GM19193 (cell line): Measurements from ENCODE around the gene TNFSF12.
A peak's percentile ranks its signal among the peaks of the same experiment; 100 is the strongest.

Experiments used
- POLR2A ChIP-seq: IDR thresholded peaks from 4 replicates; pipeline ENCODE4 v1.6.1; 2011; ENCODE audit not compliant: insufficient read depth, insufficient read length; ENCODE audit errors: extremely low read depth

TNFSF12 gene

GRCh38 chr17:7523033-7523432 is 25.8 kb upstream of the TNFSF12 start:
- TF ChIP-seq POLR2A = no peak

GRCh38 chr17:7528842-7529241 is 20.0 kb upstream of the TNFSF12 start:
- no peak for TF ChIP-seq POLR2A

DNA sequence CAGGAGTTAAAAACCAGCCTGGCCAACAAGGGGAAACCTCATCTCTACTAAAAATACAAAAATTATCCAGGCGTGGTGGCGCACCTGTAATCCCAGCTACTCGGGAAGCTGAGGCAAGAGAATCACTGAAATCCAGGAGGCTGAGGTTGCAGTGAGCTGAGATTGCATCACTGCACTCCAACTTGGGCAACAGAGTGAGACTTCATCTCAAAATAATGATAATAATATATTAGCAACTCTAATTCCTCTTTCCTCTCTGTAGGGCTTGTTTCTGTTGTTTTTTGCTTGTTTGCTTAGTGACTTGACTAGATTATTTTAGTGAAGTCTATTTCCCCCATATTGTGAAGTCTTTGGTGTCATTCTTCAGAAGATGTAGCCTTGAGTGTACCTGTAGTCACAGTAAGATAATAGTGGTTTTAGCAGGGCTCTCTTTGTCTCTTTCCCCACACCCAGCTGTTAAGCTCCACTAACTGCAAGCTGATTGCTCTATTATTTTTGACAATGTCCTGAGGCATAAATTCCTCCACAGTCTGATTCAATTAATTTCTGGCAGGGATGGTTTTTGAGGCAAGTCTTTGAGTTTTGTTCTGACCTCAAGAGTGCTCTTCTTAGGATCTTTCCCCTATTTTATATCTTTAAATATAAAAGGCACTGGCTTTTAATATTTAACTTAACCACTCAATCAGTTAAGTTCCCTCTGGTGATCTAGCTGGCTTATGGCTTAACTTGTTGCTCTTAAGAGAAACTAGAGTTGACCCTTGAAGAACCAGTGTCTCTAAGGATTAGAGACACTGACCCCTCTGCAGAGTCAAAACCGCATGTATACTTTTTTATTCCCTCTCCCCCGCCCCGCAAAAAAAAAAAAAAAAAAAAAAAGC is 18.6 kb upstream of the TNFSF12 start:
- no peak for TF ChIP-seq POLR2A

GRCh38 chr17:7538050-7538449 is 10.8 kb upstream of the TNFSF12 start:
- TF ChIP-seq POLR2A = no peak

DNA sequence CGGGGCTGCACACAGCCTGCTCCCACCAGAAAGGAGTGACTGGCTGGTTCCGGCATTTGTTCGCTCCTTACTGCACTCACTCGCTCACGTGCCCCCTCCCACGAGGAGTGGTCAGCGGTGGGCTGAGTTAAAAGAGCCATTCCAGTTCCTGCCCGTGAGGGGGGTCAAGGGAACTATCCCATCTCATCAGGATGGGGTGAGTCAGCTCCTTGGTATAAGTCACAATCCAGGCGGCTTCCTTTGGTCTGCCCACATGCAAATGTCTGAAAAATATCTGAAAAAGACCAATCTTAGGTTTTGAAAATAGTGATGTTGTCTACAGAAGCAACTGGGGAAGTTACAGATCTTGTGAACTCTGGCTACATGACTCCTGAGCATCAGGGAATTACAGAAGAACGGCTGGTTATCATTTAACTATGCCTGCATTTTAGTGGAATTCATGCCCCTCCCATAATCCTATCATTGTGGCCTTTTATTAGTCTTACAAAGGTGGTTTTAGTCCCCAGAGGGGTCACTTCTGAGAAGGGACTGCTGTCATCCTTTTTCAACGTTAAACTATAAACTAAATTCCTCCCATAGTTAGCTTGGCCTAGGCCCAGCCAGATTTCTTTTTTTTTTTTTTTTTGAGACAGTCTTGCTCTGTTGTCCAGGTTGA is 9.8 kb upstream of the TNFSF12 start:
- no peak for TF ChIP-seq POLR2A

DNA sequence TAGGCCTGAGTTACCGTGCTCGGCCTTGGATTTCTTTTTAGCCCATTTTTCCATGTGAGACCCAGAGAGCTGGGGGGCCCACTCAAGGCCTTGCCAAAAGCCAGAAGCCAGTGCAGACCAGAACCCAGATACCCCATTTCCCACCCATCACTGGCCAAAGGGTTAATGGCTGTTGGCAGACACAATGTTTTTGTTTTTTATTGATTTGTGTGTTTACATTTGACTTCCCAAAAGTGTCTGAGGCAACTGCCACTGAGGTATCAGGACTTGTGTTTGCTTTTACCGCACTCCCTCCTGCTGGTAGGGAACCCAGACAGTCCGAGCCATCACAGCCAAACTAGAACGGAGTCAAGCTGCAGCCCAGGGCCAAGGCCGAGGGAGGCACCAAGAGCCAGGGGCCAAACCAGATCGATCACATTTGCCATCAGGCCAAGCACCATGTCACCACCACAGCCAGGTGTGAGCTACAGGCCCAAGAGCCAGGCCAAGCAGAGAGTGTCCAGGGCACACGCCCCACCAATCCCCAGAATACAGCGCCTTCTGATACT is 7.7 kb upstream of the TNFSF12 start:
- TF ChIP-seq POLR2A = no peak

DNA sequence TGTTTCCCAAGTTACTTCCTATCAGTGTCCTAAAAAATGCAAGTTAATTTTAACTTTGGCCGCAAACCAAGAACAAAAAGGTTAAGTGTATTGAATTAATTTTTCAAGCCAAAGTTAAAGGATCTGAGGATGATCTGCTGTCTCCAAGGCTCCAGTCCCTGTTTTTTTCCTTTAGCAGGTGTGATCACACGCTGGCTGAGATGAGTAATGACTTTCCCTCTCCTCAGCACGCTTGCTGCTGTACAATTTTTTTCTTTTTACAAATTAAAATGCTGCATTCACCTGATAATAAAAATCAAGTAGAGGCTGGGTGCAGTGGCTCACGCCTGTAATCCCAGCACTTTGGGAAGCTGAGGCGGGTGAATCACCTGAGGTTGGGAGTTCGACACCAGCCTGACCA is 3.9 kb upstream of the TNFSF12 start:
- no peak for TF ChIP-seq POLR2A

DNA sequence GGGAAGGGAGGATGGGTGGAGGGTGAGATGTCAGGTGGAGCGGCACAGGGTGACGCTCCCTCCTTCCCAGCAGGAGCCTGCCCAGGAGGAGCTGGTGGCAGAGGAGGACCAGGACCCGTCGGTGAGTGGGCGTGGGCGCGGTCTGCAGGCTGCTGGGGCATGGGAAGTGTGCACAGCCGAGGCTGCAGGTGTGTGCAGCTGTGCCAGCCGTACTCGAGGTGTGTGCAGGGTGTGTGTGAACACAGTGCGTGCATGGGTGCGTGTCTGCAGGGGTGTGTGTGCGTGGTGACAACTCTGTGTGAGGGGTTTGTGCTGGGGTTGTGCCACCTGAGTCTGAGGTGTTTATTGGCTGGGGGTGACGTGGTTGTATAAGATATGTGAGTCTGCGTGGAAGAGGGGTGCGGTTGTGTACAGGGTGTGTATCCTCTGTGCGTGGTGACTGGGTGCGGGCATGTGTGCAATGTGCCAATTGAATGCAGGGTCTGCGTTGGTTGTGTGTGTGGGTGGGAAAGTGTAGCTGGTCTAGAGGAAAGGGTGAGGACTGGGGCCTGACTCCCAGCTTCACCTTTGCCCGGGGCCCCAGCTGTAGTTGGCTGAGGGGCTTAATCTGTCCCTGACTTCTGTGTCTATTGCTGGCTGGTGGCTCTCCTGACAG is 670 bp downstream of the TNFSF12 start:
- TF ChIP-seq POLR2A = no peak

- TF ChIP-seq POLR2A = no peak
Observed at GRCh38 chr17:7550344-7550743, 1.5 kb downstream of the TNFSF12 start.

DNA sequence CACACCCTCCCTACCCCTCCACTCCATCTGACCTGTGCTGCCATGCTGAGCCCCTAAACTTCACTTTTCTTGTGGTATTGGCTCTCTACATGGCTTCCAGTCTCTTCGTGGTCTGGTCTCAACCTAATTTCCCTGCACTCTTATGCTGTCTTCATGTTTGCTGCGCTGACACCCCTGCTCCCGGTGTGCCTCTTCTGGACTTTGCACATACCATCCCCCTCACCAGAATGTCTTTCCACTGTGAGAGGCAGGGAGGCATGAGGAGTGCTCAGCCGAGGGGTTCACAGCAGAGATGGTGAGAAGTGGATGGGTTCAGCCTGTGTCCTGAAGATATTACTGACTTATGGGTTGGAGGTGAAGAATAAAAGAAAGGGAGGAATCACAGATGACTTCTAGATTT is 2.5 kb downstream of the TNFSF12 start:
- no peak for TF ChIP-seq POLR2A

DNA sequence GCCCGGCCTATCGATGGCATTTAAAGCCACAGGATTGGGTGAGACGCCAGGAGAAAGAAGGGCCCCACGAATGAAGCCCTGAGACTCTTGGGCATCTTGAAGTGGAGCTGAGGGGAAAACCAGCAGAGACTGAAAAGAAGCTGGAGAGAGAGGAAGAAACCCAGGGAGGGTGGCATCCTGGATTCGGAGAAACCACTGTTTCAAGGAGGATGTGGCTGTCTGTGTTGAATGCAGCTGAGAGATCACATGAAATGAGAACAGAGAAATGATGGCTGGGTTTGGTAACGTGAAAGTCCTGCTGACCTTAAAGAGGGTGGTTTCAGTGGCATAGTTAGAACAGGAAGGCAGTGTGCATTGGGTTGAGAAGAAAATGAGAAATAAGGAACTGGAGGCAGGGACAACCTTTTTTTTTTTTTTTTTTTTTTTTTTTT is 3.8 kb downstream of the TNFSF12 start:
- no peak for TF ChIP-seq POLR2A

DNA sequence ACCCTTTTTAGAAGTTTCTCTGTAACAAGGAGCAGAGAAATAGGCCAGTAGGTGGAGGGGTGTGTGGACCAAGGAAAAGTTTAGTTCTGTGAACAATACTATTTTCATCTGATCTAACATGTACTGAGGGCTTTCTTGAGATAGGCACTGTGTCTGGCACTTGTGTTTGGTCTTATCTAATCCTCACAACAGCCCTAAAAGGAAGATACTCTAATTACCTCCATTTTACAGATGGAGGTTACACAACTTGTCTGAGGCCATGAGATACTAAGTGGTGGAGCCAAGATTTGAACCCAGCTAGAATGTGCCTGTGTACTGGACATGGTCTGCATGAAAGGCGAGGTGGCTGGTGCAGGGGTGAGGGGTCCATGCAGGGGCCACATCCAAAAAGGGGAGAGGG is 4.5 kb downstream of the TNFSF12 start:
- TF ChIP-seq POLR2A = no peak

GRCh38 chr17:7555320-7555948 is 6.6 kb downstream of the TNFSF12 start:
- no peak for TF ChIP-seq POLR2A

- TF ChIP-seq POLR2A = no peak
Observed at GRCh38 chr17:7556627-7557026, 7.8 kb downstream of the TNFSF12 start.

GRCh38 chr17:7557147-7557764 is 8.4 kb downstream of the TNFSF12 start:
- TF ChIP-seq POLR2A = no peak

GRCh38 chr17:7557775-7558543 is 9.1 kb downstream of the TNFSF12 start:
- peak; percentile 82 for TF ChIP-seq POLR2A
